Astrocyte of the spinal cord (primary cell): ENCODE measurements around the gene POU6F2.

Source experiments
- DNase-seq: peaks from one replicate; pipeline ENCODE4 v3.0.0; 2011; ENCODE audit warnings: low read depth, low spot score
- H3K4me3 ChIP-seq: 2 replicates; pipeline ENCODE4 v1.5.1; 2011; ENCODE audit warnings: low read depth, mild to moderate bottlenecking, low read length, moderate library complexity
- in situ Hi-C: cut with HindIII; loops from 2 replicates; pipeline ENCODE4 v1.10.0; 2017; ENCODE audit warnings: low sequenced_read_pairs
- TF ChIP-seq, protein P1 (sequence below): IDR thresholded peaks from 2 replicates; pipeline ENCODE4 v1.5.1; 2012; ENCODE audit warnings: low read depth, mild to moderate bottlenecking, low read length, inconsistent platforms

The POU6F2 gene

DNA sequence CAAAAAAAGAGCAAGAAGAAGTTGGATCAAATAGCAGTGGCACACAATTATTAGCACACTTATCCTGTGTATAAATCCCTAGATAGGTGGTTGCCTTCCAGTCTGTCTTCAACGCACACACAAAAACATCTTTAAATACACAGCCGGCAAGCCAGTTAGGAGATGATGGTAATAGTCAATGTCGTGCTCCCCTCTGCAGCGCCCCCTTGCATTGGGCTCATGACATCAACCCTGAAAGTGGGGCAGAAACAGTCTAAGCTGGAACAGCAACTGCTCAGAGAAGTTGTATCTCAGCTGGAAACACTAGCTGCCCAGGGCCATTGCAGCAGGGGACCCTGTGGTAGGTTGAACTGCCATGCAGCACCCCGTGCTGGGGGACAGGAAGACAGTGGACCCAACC lies 409.0 kb downstream of the POU6F2 start:
- TF ChIP-seq, protein P1, sequence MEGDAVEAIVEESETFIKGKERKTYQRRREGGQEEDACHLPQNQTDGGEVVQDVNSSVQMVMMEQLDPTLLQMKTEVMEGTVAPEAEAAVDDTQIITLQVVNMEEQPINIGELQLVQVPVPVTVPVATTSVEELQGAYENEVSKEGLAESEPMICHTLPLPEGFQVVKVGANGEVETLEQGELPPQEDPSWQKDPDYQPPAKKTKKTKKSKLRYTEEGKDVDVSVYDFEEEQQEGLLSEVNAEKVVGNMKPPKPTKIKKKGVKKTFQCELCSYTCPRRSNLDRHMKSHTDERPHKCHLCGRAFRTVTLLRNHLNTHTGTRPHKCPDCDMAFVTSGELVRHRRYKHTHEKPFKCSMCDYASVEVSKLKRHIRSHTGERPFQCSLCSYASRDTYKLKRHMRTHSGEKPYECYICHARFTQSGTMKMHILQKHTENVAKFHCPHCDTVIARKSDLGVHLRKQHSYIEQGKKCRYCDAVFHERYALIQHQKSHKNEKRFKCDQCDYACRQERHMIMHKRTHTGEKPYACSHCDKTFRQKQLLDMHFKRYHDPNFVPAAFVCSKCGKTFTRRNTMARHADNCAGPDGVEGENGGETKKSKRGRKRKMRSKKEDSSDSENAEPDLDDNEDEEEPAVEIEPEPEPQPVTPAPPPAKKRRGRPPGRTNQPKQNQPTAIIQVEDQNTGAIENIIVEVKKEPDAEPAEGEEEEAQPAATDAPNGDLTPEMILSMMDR, result no peak
- DNase-seq, result no peak
- no peak overlapping the region for H3K4me3 ChIP-seq
- in situ Hi-C loops, result no loop called here

DNA sequence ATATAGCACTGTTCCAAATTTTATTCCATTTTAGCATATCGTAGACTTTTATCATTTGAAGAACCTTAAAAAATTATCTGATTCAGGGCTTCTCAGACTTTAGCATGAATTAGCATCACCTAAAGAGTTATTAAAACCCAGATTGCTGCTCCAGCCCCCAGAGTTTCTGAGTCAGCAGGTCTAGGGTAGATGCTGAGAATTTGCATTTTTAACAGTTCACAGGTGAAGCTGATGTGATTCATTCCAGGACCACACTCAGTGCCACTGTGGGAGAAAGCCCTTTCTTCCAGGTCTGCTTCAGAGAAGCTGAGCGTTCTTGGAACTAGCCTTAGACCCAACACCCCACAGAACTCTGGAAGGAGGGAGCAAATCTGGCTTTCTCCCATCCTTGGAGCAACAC lies 414.4 kb downstream of the POU6F2 start:
- in situ Hi-C loops, result no loop called here
- H3K4me3 ChIP-seq, result no peak overlapping the region
- DNase-seq, result no peak
- TF ChIP-seq, protein P1, result no peak

DNA sequence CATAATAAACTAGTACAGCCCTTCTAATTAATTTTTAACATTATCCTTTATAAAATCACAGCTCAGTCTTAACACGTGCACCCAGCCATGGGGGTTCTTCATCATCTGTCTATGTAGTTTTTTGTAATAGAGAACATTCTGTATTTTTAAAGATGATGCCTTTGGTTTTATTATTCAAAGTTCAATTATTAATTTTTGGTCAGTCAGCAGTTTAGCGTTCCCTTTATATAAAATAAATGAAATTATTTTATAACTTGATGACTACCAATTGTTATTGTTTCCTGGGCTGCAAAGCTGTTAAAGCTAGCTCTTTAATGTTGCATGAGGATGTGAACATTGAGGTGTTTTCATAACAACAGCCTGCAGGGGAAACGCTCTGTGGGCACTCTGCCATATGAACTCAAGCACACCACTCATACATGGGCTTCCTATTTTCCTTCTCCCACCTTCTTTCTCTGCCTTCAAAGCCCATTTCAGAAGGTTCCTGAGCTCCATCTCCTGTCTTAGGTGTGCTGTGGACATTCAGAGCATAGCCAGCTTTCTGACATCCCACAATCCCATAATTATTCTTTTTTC lies 416.5 kb downstream of the POU6F2 start:
- H3K4me3 ChIP-seq, result no peak overlapping the region
- no peak for DNase-seq
- in situ Hi-C loops, result no loop called here
- TF ChIP-seq, protein P1, result no peak

DNA sequence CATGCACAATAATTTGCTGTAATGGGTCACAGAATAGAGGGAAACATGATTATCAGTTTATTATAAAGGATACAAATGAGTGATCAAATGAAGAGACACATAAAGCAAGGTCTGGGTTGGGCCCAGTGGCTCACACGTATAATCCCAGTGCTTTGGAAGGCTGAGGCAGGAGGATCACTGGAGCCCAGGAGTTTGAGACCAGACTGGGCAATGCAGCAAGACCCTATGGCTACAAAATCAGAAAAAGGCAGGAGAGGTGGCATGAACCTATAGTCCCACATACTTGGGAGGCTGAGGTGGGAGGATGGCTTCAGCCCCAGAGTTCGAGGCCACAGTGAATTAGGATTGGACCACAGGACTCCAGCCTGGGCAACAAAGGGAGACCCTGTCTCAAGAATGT lies 421.7 kb downstream of the POU6F2 start:
- in situ Hi-C loops, result no loop called here
- DNase-seq, result no peak
- no peak overlapping the region for H3K4me3 ChIP-seq
- TF ChIP-seq, protein P1, result no peak

DNA sequence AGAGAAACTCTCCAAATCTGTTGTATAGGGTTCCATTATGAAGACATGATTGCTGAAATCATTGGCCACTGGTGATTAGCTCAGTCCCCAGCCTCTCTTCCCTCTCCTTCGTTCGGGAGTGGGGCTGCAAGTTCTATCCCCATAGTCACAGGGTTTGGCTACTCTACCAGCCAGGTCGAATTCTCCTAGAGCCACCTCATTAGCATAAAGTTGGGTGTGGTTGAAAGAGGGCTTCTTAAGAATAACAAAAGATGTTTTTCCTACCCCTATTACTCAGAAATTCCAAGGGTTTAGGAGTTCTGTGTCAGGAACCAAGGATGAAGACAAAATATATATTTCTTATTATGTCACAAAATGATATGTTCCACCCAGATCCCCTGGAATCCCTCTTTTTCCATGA lies 422.3 kb downstream of the POU6F2 start:
- no peak overlapping the region for H3K4me3 ChIP-seq
- in situ Hi-C loops, result no loop called here

DNA sequence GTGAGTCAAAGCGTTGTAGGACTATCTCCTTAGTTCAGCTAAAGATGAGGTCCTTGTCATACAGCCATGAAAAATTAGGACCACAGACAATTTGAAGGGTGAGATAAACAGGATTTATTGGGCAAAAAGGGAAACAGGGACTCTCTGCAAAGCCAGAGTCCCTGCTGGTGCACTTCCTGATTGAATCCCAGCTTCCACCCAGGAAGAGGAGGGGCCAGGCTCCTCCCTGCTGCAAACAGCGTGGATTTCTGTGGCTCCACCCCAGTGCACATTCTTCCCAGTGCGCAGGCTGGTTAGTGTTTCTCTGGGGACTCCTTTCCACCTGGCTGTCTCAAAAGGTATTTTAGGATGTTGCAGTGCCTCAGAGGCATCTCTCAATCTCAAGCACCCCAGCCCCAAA lies 423.1 kb downstream of the POU6F2 start:
- in situ Hi-C loops, result no loop called here
- H3K4me3 ChIP-seq, result no peak overlapping the region
- no peak for DNase-seq

More for the DNA sequence above, 422.3 kb downstream of the POU6F2 start:
- DNase-seq, result no peak
- TF ChIP-seq, protein P1, result no peak

More for the DNA sequence above, 423.1 kb downstream of the POU6F2 start:
- TF ChIP-seq, protein P1, result no peak
